Stimulated activated memory B cell treated with anti-CD40 and anti-IgM and Interleukin-4, amounts not matched to agents 10 μg/mL and 1 μg/mL and 100 μg/mL, for 72 hours (primary cell): ENCODE data around the gene ADGRG2.
"Not testable (repeated sequence)": the region's sequence is repeated elsewhere in the genome, so short reads cannot be mapped to it uniquely, and the experiment has no call there.

Experiments
- ATAC-seq: fragments of 150-1000 bp; cut with Tn5 transposase; 2 replicates; pipeline ENCODE4 v1.10.0; 2021
- H3K27ac Mint-ChIP-seq: one replicate; pipeline ENCODE4 v1.8.0; 2022; ENCODE audit warnings: mild to moderate bottlenecking, mixed read lengths
- H3K27me3 Mint-ChIP-seq: one replicate; pipeline ENCODE4 v1.8.0; 2022; ENCODE audit warnings: mixed read lengths
- H3K36me3 Mint-ChIP-seq: one replicate; pipeline ENCODE4 v1.8.0; 2022; ENCODE audit warnings: mixed read lengths
- H3K4me1 Mint-ChIP-seq: one replicate; pipeline ENCODE4 v1.8.0; 2022; ENCODE audit warnings: mixed read lengths
- H3K4me3 Mint-ChIP-seq: one replicate; pipeline ENCODE4 v1.8.0; 2022; ENCODE audit warnings: mild to moderate bottlenecking, moderate library complexity, mixed read lengths
- H3K9me3 Mint-ChIP-seq: one replicate; pipeline ENCODE4 v1.8.0; 2022; ENCODE audit warnings: mixed read lengths

ADGRG2 gene

DNA sequence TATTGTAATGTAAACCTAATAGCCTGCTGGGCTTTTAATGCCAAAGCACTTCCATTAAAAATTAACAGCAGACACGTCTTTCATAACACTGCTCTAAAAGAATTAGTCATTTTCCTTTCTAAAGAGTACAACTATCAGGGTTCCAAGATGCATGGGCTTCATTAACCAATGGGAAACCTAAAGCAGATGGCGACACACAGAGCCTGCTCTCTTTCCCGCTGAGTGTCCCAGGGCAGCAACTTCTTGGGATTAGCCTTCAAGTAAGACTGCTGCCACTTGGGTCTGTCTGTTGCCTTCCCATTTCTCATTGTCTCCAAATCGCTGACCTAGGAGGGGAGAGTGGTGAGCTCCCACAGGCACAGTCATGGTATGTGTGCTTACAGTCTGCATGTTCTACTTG, 124.4 kb downstream of the ADGRG2 start:
- no peaks in the 10 kb centered on the region for H3K36me3 Mint-ChIP-seq
- H3K27me3 Mint-ChIP-seq: no peaks in the 10 kb centered on the region
- H3K4me3 Mint-ChIP-seq: no peak overlapping the region
- no peak overlapping the region for H3K27ac Mint-ChIP-seq
- ATAC-seq: no peak
- H3K4me1 Mint-ChIP-seq: no peaks in the 10 kb centered on the region
- no peaks in the 10 kb centered on the region for H3K9me3 Mint-ChIP-seq

DNA sequence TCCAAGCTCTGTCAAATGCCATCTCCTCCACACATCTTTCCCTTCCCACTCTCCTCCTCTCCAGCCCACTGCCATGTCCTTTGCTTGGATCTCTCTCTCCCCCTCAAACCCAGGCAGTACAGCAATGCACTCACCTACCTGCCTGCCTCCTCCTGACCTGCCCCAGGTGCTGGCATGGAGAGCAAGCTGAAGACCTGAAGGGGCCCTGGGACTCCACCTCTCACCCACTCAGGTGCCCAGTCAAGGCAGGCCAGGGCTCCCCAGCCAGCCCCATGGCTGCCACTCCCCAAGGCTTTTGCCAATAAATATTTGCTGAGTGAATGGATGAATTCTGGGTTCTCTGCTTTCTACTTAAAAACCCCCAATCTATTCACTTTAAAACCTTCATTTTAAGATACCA, 125.7 kb downstream of the ADGRG2 start:
- H3K27me3 Mint-ChIP-seq: no peaks in the 10 kb centered on the region
- H3K36me3 Mint-ChIP-seq: no peaks in the 10 kb centered on the region

DNA sequence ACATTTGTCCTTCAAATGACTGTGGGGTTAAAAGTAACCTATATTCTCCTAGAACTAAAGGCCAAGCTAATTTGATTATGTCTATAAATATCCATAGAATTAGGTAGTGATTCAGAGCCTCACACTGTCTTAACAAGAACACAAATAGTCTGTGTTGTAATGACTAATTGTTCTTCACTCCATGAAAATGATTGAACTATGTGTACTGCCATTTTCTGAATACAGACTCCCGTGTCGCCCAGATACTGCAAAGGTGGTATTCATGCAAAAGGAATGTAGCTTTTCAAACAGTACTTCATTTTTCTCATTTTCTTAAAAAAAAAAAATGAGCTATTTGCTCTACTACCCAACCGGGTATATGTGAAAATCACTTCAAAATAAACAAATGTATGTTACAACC, 127.0 kb downstream of the ADGRG2 start:
- Mint-ChIP-seq H3K27ac (no peak overlapping the region), H3K9me3 (no peaks in the 10 kb centered on the region), H3K36me3 (no peaks in the 10 kb centered on the region), H3K4me1 (no peaks in the 10 kb centered on the region), H3K4me3 (no peak overlapping the region), H3K27me3 (no peaks in the 10 kb centered on the region)
- no peak for ATAC-seq

More for the DNA sequence above, 125.7 kb downstream of the ADGRG2 start:
- no peak overlapping the region for H3K4me3 Mint-ChIP-seq
- H3K27ac Mint-ChIP-seq: no peak overlapping the region
- no peaks in the 10 kb centered on the region for H3K4me1 Mint-ChIP-seq
- no peaks in the 10 kb centered on the region for H3K9me3 Mint-ChIP-seq
- ATAC-seq: no peak

- ATAC-seq: no peak
- Mint-ChIP-seq H3K36me3 (no peaks in the 10 kb centered on the region), H3K27ac (no peak overlapping the region)
Measured at GRCh38 chrX:18994713-18995112, 127.6 kb downstream of the ADGRG2 start.

GRCh38 chrX:18992829-18993228, 129.4 kb downstream of the ADGRG2 start:
- no peaks in the 10 kb centered on the region for H3K36me3 Mint-ChIP-seq
- ATAC-seq: no peak
- H3K27me3 Mint-ChIP-seq: no peaks in the 10 kb centered on the region
- H3K27ac Mint-ChIP-seq: no peak overlapping the region
- no peaks in the 10 kb centered on the region for H3K9me3 Mint-ChIP-seq
- H3K4me1 Mint-ChIP-seq: no peaks in the 10 kb centered on the region
- H3K4me3 Mint-ChIP-seq: no peak overlapping the region

More at GRCh38 chrX:18994713-18995112, 127.6 kb downstream of the ADGRG2 start:
- Mint-ChIP-seq H3K4me1 (no peaks in the 10 kb centered on the region), H3K9me3 (no peaks in the 10 kb centered on the region), H3K4me3 (no peak overlapping the region), H3K27me3 (no peaks in the 10 kb centered on the region)

DNA sequence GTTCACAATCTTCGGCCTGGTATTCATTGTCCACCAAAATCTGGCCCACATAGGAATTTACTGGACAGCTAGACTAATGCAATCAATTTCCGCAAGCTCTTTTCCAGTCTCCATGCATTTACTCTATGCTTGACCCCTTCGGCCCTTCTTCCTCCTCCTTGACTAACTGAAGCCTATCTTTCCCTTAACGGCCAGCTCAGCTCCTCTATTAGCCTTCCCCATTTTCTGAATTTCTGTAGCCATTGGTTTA, 137.2 kb downstream of the ADGRG2 start:
- no peaks in the 10 kb centered on the region for H3K27me3 Mint-ChIP-seq
- ATAC-seq: no peak
- peak overlapping the region; percentile 87 for H3K4me3 Mint-ChIP-seq
- H3K36me3 Mint-ChIP-seq: no peaks in the 10 kb centered on the region
- peak overlapping the region; percentile 88 for H3K27ac Mint-ChIP-seq
- H3K4me1 Mint-ChIP-seq: peaks cover 11% of the 10 kb centered on the region
- no peaks in the 10 kb centered on the region for H3K9me3 Mint-ChIP-seq

DNA sequence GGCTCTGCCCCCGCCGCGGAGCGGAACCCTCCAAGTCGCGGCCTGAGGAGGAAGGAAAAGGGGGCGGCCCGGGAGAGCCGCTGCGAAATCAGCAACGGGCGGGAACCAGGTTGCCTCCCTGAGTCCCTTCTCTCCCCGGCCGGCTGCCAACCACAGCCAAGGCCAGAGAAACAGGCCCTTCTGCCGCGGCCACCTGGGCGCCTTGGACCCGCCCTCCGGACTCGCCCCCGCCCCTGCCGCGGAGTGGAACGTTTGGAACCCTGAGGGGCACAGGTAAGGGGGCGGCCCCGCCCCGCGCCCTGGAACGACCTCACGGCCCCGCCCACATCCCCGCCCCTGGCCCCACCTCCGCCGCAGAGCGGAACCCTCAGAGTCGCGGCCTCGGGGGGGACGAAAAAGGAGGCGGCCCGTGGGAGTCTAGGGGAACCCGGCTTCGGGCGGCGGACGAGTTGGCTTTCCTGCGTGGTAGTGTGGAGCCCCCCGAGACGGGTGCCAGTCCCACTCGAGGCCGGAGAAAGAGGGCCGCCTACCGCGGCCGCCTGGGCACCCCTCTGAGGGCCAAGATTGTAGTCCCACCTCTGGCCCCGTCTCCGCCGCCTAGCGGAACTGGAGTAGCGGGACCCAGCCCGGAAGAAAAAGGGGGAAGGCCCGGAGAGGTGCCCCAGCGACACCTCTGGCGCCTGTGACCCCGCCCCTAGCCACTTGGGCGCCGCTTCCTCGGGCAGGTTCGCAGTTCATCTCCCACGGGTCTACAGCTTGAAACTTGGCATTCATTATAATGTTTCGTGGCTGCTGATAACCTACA, 137.7 kb downstream of the ADGRG2 start:
- peak; percentile 95 for ATAC-seq
- Mint-ChIP-seq H3K27me3 (no peaks in the 10 kb centered on the region), H3K27ac (peak overlapping the region; percentile 88), H3K36me3 (no peaks in the 10 kb centered on the region), H3K4me1 (peaks cover 11% of the 10 kb centered on the region), H3K9me3 (no peaks in the 10 kb centered on the region), H3K4me3 (peak overlapping the region; percentile 87)

GRCh38 chrX:18983666-18984380, 138.4 kb downstream of the ADGRG2 start, which contains the start of gene PHKA2:
Gene PHKA2 (minus strand): TSS chrX:18984114. CDS start chrX:18983932, 182 bp downstream.
- no peaks in the 10 kb centered on the region for H3K9me3 Mint-ChIP-seq
- peak; percentile 65 for ATAC-seq
- H3K4me3 Mint-ChIP-seq: peak within 1 kb of the TSS; percentile 87
- peak within 1 kb of the TSS; percentile 88 for H3K27ac Mint-ChIP-seq
- H3K4me1 Mint-ChIP-seq: peaks cover 11% of the 10 kb centered on the region
- H3K27me3 Mint-ChIP-seq: no peaks in the 10 kb centered on the region
- no peaks in the 10 kb centered on the region for H3K36me3 Mint-ChIP-seq

DNA sequence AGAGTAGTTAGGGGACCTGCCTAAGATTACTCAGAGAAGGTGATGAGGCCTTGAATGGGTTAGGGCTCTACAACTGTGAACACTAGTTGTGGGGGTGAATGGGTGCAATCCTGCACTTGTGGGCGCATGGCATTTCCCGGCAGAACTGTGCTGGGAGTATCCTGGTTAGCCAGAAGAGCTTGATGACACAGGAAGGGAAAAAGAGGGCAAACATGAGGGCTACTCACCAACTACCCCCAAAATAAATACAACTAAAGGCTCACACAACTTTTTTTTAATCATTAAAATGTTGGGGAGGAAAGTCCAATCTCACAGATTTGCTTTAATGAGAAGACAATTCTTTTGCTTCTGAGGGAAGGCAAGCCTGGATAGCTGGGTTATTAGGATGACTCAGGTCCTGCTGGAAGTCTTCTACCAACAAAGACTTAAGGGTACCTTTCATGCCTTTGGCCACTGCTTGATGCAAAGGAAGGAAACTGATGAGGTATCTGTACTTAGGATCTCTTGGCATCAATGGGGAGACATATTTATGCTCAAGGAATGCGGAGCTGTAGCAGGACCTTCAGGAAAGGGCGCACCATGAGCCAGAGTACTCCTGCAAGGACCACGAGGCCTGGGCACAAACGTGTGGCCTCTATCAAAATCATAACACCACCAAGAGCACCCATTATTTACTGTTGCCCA, 141.0 kb downstream of the ADGRG2 start:
- H3K4me1 Mint-ChIP-seq: peaks cover 11% of the 10 kb centered on the region
- no peak overlapping the region for H3K27ac Mint-ChIP-seq
- no peaks in the 10 kb centered on the region for H3K36me3 Mint-ChIP-seq
- no peak overlapping the region for H3K4me3 Mint-ChIP-seq
- no peaks in the 10 kb centered on the region for H3K27me3 Mint-ChIP-seq
- ATAC-seq: no peak
- no peaks in the 10 kb centered on the region for H3K9me3 Mint-ChIP-seq

GRCh38 chrX:18980262-18980661, 142.0 kb downstream of the ADGRG2 start:
- H3K4me1 Mint-ChIP-seq, H3K27ac Mint-ChIP-seq, H3K4me3 Mint-ChIP-seq, ATAC-seq, H3K9me3 Mint-ChIP-seq, H3K36me3 Mint-ChIP-seq, H3K27me3 Mint-ChIP-seq: not testable (repeated sequence)

DNA sequence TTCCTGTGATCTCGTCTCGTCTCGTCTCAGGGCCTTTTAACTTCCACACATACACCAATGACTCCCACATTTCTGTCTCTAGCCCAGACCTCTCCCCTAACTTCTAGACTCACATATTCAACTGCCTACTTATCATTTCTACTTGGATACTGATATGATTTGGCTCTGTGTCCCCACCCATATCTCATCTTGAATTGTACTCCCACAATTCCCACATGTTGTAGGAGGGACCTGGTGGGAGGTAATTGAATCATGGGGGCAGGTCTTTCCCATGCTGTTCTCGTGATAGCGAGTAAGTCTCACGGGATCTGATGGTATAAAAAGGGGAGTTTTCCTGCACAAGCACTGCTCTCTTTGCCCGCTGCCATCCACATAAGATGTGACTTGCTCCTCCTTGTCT, 147.3 kb downstream of the ADGRG2 start:
- Mint-ChIP-seq H3K4me3 (no peak overlapping the region), H3K36me3 (peaks cover 5% of the 10 kb centered on the region), H3K4me1 (no peaks in the 10 kb centered on the region), H3K9me3 (peaks cover 3% of the 10 kb centered on the region), H3K27ac (no peak overlapping the region), H3K27me3 (no peaks in the 10 kb centered on the region)
- no peak for ATAC-seq

GRCh38 chrX:18973527-18974192, 148.6 kb downstream of the ADGRG2 start:
- Mint-ChIP-seq H3K27ac (no peak overlapping the region), H3K4me1 (no peaks in the 10 kb centered on the region)

DNA sequence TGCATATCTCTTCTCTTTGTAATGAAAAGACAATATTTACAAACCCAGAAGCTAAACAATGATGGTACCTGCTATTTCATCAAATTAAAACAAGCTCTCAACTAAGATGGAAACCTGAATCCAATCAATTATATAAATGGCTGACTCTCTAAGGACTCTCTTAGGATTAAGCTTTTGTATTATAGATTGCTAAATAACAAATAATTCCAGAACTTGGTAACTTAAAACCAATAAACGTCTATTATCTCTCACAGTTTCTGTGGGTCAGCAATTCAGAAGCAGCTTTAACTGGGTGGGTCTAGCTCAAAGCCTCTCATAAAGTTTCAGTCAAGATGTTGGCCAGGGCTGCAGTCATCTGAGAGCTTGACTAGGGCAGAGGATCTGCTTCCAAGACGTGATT, 150.8 kb downstream of the ADGRG2 start:
- Mint-ChIP-seq H3K36me3 (peaks cover 5% of the 10 kb centered on the region), H3K27me3 (no peaks in the 10 kb centered on the region), H3K4me1 (peaks cover 9% of the 10 kb centered on the region), H3K9me3 (peaks cover 3% of the 10 kb centered on the region), H3K4me3 (no peak overlapping the region), H3K27ac (no peak overlapping the region)
- no peak for ATAC-seq

More at GRCh38 chrX:18973527-18974192, 148.6 kb downstream of the ADGRG2 start:
- H3K27me3 Mint-ChIP-seq: no peaks in the 10 kb centered on the region
- no peak for ATAC-seq
- peaks cover 3% of the 10 kb centered on the region for H3K9me3 Mint-ChIP-seq
- peaks cover 5% of the 10 kb centered on the region for H3K36me3 Mint-ChIP-seq
- H3K4me3 Mint-ChIP-seq: no peak overlapping the region

GRCh38 chrX:18970465-18970864, 151.8 kb downstream of the ADGRG2 start:
- Mint-ChIP-seq H3K27ac (no peak overlapping the region), H3K36me3 (peaks cover 1% of the 10 kb centered on the region), H3K27me3 (no peaks in the 10 kb centered on the region), H3K9me3 (peaks cover 3% of the 10 kb centered on the region), H3K4me3 (no peak overlapping the region), H3K4me1 (peaks cover 9% of the 10 kb centered on the region)
- no peak for ATAC-seq

GRCh38 chrX:18966624-18967023, 155.6 kb downstream of the ADGRG2 start:
- H3K4me3 Mint-ChIP-seq: no peak overlapping the region
- no peaks in the 10 kb centered on the region for H3K36me3 Mint-ChIP-seq
- ATAC-seq: no peak
- H3K9me3 Mint-ChIP-seq: peaks cover 3% of the 10 kb centered on the region
- H3K27me3 Mint-ChIP-seq: no peaks in the 10 kb centered on the region
- H3K27ac Mint-ChIP-seq: no peak overlapping the region
- H3K4me1 Mint-ChIP-seq: peaks cover 27% of the 10 kb centered on the region
